ENCODE results near the gene ADPRM. TPM values are rescaled to one million over a fixed set of nuclear protein-coding genes. Genes with fewer than 3 reads are reported as not detected.
"Not testable (repeated sequence)": the region's sequence is repeated elsewhere in the genome, so short reads cannot be mapped to it uniquely, and the experiment has no call there.

Gene ADPRM
- total and polyA plus RNA-seq, 2 experiments from 2014 or later, result 6.8 to 8.8 TPM

DNA sequence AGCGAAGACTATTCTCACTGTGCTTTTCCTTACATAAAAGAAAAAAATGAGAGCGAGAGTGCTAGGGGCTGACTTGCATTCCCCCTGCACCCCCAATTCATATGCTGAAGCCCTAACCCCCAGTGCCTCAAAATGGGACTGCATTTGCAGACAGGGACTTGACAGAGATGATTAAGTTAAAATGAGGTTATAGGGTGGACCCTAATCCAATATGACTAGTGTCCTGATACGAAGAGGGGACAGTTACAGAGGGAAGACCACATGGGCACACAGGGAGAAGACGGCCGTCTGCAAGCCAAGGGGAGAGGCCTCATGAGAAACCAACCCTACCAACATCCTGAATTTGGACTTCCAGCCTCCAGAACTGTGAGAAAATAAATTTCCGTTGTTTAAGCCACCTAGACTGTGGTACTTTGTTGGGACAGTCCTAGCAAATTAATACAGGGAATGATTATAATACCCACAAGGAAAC is 34.0 kb downstream of the ADPRM start:
- no peak for TF ChIP-seq ZNF114 (CRISPR knock-in tag; IDR thresholded peaks at IDR 0.05)
- TF ChIP-seq EZH2 (IDR thresholded peaks at IDR 0.05; ENCODE audit: low read depth, unreplicated experiment), result no peak
- TF ChIP-seq, protein P1, sequence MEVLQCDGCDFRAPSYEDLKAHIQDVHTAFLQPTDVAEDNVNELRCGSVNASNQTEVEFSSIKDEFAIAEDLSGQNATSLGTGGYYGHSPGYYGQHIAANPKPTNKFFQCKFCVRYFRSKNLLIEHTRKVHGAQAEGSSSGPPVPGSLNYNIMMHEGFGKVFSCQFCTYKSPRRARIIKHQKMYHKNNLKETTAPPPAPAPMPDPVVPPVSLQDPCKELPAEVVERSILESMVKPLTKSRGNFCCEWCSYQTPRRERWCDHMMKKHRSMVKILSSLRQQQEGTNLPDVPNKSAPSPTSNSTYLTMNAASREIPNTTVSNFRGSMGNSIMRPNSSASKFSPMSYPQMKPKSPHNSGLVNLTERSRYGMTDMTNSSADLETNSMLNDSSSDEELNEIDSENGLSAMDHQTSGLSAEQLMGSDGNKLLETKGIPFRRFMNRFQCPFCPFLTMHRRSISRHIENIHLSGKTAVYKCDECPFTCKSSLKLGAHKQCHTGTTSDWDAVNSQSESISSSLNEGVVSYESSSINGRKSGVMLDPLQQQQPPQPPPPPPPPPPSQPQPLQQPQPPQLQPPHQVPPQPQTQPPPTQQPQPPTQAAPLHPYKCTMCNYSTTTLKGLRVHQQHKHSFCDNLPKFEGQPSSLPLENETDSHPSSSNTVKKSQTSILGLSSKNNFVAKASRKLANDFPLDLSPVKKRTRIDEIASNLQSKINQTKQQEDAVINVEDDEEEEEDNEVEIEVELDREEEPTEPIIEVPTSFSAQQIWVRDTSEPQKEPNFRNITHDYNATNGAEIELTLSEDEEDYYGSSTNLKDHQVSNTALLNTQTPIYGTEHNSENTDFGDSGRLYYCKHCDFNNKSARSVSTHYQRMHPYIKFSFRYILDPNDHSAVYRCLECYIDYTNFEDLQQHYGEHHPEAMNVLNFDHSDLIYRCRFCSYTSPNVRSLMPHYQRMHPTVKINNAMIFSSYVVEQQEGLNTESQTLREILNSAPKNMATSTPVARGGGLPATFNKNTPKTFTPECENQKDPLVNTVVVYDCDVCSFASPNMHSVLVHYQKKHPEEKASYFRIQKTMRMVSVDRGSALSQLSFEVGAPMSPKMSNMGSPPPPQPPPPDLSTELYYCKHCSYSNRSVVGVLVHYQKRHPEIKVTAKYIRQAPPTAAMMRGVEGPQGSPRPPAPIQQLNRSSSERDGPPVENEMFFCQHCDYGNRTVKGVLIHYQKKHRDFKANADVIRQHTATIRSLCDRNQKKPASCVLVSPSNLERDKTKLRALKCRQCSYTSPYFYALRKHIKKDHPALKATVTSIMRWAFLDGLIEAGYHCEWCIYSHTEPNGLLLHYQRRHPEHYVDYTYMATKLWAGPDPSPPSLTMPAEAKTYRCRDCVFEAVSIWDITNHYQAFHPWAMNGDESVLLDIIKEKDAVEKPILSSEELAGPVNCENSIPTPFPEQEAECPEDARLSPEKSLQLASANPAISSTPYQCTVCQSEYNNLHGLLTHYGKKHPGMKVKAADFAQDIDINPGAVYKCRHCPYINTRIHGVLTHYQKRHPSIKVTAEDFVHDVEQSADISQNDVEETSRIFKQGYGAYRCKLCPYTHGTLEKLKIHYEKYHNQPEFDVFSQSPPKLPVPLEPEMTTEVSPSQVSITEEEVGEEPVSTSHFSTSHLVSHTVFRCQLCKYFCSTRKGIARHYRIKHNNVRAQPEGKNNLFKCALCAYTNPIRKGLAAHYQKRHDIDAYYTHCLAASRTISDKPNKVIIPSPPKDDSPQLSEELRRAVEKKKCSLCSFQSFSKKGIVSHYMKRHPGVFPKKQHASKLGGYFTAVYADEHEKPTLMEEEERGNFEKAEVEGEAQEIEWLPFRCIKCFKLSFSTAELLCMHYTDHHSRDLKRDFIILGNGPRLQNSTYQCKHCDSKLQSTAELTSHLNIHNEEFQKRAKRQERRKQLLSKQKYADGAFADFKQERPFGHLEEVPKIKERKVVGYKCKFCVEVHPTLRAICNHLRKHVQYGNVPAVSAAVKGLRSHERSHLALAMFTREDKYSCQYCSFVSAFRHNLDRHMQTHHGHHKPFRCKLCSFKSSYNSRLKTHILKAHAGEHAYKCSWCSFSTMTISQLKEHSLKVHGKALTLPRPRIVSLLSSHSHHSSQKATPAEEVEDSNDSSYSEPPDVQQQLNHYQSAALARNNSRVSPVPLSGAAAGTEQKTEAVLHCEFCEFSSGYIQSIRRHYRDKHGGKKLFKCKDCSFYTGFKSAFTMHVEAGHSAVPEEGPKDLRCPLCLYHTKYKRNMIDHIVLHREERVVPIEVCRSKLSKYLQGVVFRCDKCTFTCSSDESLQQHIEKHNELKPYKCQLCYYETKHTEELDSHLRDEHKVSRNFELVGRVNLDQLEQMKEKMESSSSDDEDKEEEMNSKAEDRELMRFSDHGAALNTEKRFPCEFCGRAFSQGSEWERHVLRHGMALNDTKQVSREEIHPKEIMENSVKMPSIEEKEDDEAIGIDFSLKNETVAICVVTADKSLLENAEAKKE (CRISPR knock-in tag; IDR thresholded peaks at IDR 0.05), result no peak
- no peak for TF ChIP-seq POLR2AphosphoS5 (IDR thresholded peaks at IDR 0.05; ENCODE audit: low read depth)
- no peak for TF ChIP-seq EZH2phosphoT487 (IDR thresholded peaks at IDR 0.05; ENCODE audit: unreplicated experiment)
- TF ChIP-seq ZNF331 (CRISPR knock-in tag; IDR thresholded peaks at IDR 0.05; ENCODE audit: low read depth), result no peak
- TF ChIP-seq, protein P2, sequence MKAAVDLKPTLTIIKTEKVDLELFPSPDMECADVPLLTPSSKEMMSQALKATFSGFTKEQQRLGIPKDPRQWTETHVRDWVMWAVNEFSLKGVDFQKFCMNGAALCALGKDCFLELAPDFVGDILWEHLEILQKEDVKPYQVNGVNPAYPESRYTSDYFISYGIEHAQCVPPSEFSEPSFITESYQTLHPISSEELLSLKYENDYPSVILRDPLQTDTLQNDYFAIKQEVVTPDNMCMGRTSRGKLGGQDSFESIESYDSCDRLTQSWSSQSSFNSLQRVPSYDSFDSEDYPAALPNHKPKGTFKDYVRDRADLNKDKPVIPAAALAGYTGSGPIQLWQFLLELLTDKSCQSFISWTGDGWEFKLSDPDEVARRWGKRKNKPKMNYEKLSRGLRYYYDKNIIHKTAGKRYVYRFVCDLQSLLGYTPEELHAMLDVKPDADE (IDR thresholded peaks at IDR 0.05), result no peak
- TF ChIP-seq, protein P3, sequence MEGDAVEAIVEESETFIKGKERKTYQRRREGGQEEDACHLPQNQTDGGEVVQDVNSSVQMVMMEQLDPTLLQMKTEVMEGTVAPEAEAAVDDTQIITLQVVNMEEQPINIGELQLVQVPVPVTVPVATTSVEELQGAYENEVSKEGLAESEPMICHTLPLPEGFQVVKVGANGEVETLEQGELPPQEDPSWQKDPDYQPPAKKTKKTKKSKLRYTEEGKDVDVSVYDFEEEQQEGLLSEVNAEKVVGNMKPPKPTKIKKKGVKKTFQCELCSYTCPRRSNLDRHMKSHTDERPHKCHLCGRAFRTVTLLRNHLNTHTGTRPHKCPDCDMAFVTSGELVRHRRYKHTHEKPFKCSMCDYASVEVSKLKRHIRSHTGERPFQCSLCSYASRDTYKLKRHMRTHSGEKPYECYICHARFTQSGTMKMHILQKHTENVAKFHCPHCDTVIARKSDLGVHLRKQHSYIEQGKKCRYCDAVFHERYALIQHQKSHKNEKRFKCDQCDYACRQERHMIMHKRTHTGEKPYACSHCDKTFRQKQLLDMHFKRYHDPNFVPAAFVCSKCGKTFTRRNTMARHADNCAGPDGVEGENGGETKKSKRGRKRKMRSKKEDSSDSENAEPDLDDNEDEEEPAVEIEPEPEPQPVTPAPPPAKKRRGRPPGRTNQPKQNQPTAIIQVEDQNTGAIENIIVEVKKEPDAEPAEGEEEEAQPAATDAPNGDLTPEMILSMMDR (conservative IDR thresholded peaks at IDR 0.05; ENCODE audit: low read depth in 2 of 2), result no peak
- TF ChIP-seq, protein P4, sequence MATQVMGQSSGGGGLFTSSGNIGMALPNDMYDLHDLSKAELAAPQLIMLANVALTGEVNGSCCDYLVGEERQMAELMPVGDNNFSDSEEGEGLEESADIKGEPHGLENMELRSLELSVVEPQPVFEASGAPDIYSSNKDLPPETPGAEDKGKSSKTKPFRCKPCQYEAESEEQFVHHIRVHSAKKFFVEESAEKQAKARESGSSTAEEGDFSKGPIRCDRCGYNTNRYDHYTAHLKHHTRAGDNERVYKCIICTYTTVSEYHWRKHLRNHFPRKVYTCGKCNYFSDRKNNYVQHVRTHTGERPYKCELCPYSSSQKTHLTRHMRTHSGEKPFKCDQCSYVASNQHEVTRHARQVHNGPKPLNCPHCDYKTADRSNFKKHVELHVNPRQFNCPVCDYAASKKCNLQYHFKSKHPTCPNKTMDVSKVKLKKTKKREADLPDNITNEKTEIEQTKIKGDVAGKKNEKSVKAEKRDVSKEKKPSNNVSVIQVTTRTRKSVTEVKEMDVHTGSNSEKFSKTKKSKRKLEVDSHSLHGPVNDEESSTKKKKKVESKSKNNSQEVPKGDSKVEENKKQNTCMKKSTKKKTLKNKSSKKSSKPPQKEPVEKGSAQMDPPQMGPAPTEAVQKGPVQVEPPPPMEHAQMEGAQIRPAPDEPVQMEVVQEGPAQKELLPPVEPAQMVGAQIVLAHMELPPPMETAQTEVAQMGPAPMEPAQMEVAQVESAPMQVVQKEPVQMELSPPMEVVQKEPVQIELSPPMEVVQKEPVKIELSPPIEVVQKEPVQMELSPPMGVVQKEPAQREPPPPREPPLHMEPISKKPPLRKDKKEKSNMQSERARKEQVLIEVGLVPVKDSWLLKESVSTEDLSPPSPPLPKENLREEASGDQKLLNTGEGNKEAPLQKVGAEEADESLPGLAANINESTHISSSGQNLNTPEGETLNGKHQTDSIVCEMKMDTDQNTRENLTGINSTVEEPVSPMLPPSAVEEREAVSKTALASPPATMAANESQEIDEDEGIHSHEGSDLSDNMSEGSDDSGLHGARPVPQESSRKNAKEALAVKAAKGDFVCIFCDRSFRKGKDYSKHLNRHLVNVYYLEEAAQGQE (IDR thresholded peaks at IDR 0.05; ENCODE audit: unreplicated experiment), result no peak
- peaks cover 7% of the 10 kb centered on the region; the same call in 2 of the 3 replicates for H3K9me3 Mint-ChIP-seq
- peaks cover 3% of the 10 kb centered on the region for H3K27me3 Mint-ChIP-seq (ENCODE audit: insufficient read depth, low read depth, poor library complexity)
- H4K20me1 ChIP-seq (replicated peaks; ENCODE audit: insufficient read depth), result no peaks in the 10 kb centered on the region
- peaks cover 3% of the 10 kb centered on the region; the same call in 1 of the 2 replicates for H3K27me3 ChIP-seq (ENCODE audit: insufficient read depth)
- peaks cover 12% of the 10 kb centered on the region; the same call in 2 of the 3 replicates for H3K4me1 Mint-ChIP-seq
- H3K4me3 Mint-ChIP-seq, result peak overlapping the region; percentile 88
- H3K9me2 ChIP-seq (ENCODE audit: insufficient read depth), result no peaks in the 10 kb centered on the region
- no peak overlapping the region; the same call in 1 of the 2 replicates for H3K27ac Mint-ChIP-seq
- 0 out of 2 replicates have a peak, but pooled peaks cover 3% of the 10 kb centered on the region for H3F3A ChIP-seq (replicated peaks; ENCODE audit: low read depth)
- no peak for ATAC-seq
- peak; percentile 28 for DNase-seq (ENCODE audit: low spot score)
- peak overlapping the region; percentile 8; the same call in 1 of the 2 replicates for H2AFZ ChIP-seq
- H3K36me3 ChIP-seq (ENCODE audit: insufficient read depth), result no peaks in the 10 kb centered on the region
- H3K36me3 Mint-ChIP-seq (ENCODE audit: low read depth), result peaks cover 3% of the 10 kb centered on the region; the same call in 2 of the 3 replicates
- peaks cover 10% of the 10 kb centered on the region for H3K4me1 ChIP-seq (ENCODE audit: insufficient read depth)
- H3K27ac ChIP-seq (ENCODE audit: low read depth), result peak overlapping the region; percentile 74; the same call in 1 of the 2 replicates
- no peaks in the 10 kb centered on the region; the same call in 1 of the 2 replicates for H3K79me2 ChIP-seq (replicated peaks; ENCODE audit: insufficient read depth)
- H3K4me2 ChIP-seq, result peak overlapping the region; percentile 74
- H3K4me3 ChIP-seq, result peak overlapping the region; percentile 74

DNA sequence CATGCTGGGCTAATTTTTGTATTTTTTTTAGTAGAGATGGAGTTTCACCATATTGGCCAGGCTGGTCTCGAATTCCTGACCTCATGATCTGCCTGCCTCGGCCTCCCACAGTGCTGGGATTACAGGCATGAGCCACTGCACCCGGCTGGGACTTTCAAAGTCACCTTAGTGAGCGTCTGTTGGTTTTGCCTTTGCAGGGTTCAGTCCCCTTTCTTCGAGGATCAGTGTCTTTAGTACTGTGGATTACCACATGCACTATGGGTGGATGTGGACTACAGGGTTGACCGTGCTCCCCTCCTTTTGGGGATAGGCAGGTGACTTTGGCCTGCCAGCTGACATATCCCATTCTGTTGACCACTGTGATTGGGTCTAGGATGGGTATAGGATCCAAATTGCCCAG is 34.7 kb downstream of the ADPRM start:
- not testable (repeated sequence) for DNase-seq (ENCODE audit: low spot score); H4K20me1 ChIP-seq (replicated peaks; ENCODE audit: insufficient read depth); ATAC-seq; H3K27ac ChIP-seq (ENCODE audit: low read depth); H3K9me2 ChIP-seq (ENCODE audit: insufficient read depth); H3K79me2 ChIP-seq (replicated peaks; ENCODE audit: insufficient read depth); H3K9me3 Mint-ChIP-seq; H3K4me3 ChIP-seq; H3K27ac Mint-ChIP-seq; H3K36me3 ChIP-seq (ENCODE audit: insufficient read depth); H3K4me3 Mint-ChIP-seq; H3F3A ChIP-seq (replicated peaks; ENCODE audit: low read depth); H3K27me3 ChIP-seq (ENCODE audit: insufficient read depth); H3K27me3 Mint-ChIP-seq (ENCODE audit: insufficient read depth, low read depth, poor library complexity); H3K36me3 Mint-ChIP-seq (ENCODE audit: low read depth); H2AFZ ChIP-seq
- H3K4me1 Mint-ChIP-seq, result peaks cover 14% of the 10 kb centered on the region; the same call in 2 of the 3 replicates
- Histone ChIP-seq H3K4me1 (ENCODE audit: insufficient read depth) (peaks cover 10% of the 10 kb centered on the region), H3K4me2 (peak overlapping the region; percentile 20; the same call in 1 of the 2 replicates)
